Lung microvascular endothelial cell (primary cell): ENCODE data around the gene PLXNA4. TPM values are rescaled to one million over a fixed set of nuclear protein-coding genes. Genes with fewer than 3 reads are reported as not detected.

Source experiments
- DNase-seq, 2 donors: peaks; one replicate each; pipeline versions ENCODE4 v3.0.0 to v3.0.0-alpha.2; 2010; ENCODE audit warnings: low read depth in 2 of 2
- total RNA-seq: library from RNA; depleted of rRNA; stranded (reverse); fragments of >200 nt; gene quantifications from 2 replicates; pipeline ENCODE4 v1.2.1, GENCODE V29; 2014

Gene PLXNA4
- total RNA-seq, 1 donor from 2014 or later, result 6.9 TPM

GRCh38 chr7:132418840-132419239 is 157.4 kb downstream of the PLXNA4 start:
- no peak for DNase-seq

GRCh38 chr7:132417103-132417906 is 159.0 kb downstream of the PLXNA4 start:
- peak in 1 of 2 donors; percentile 45 for DNase-seq

GRCh38 chr7:132416395-132416794 is 159.9 kb downstream of the PLXNA4 start:
- DNase-seq, result no peak

GRCh38 chr7:132415259-132415658 is 161.0 kb downstream of the PLXNA4 start:
- no peak for DNase-seq

GRCh38 chr7:132414857-132415256 is 161.4 kb downstream of the PLXNA4 start:
- DNase-seq, result no peak

- no peak for DNase-seq
Measured at GRCh38 chr7:132412435-132412834, 163.8 kb downstream of the PLXNA4 start.

- no peak for DNase-seq
Measured at GRCh38 chr7:132410861-132411541, 165.3 kb downstream of the PLXNA4 start.

- peak; percentile 73 to 90 for DNase-seq
Measured at GRCh38 chr7:132410385-132410784, 165.9 kb downstream of the PLXNA4 start.

- peak; percentile 32 to 87 for DNase-seq
Measured at GRCh38 chr7:132407764-132408163, 168.5 kb downstream of the PLXNA4 start.

- peak in 1 of 2 donors; percentile 47 for DNase-seq
Measured at GRCh38 chr7:132406039-132406438, 170.2 kb downstream of the PLXNA4 start.

- no peak for DNase-seq
Measured at GRCh38 chr7:132404261-132404660, 172.0 kb downstream of the PLXNA4 start.

- DNase-seq, result peak in 1 of 2 donors; percentile 33
Measured at GRCh38 chr7:132403465-132404110, 172.7 kb downstream of the PLXNA4 start.

- peak in 1 of 2 donors; percentile 10 for DNase-seq
Measured at GRCh38 chr7:132402751-132403245, 173.5 kb downstream of the PLXNA4 start.

GRCh38 chr7:132402096-132402495 is 174.2 kb downstream of the PLXNA4 start:
- DNase-seq, result no peak

GRCh38 chr7:132400561-132401142 is 175.6 kb downstream of the PLXNA4 start:
- no peak for DNase-seq

- no peak for DNase-seq
Measured at GRCh38 chr7:132399367-132399766, 176.9 kb downstream of the PLXNA4 start.

GRCh38 chr7:132398253-132398925 is 177.9 kb downstream of the PLXNA4 start:
- DNase-seq, result no peak

- no peak for DNase-seq
Measured at GRCh38 chr7:132397070-132397469, 179.2 kb downstream of the PLXNA4 start.

- no peak for DNase-seq
Measured at GRCh38 chr7:132395361-132395760, 180.9 kb downstream of the PLXNA4 start.

- peak; percentile 46 to 48 for DNase-seq
Measured at GRCh38 chr7:132394283-132395198, 181.7 kb downstream of the PLXNA4 start.
